Measurements from ENCODE around the gene SLC2A9. TPM values are rescaled to one million over a fixed set of nuclear protein-coding genes. Genes with fewer than 3 reads are reported as not detected.

The SLC2A9 gene
- total and polyA plus RNA-seq, 7 donors = 0.92 to 6.7 (median 5.2) TPM; not detected in 1

DNA sequence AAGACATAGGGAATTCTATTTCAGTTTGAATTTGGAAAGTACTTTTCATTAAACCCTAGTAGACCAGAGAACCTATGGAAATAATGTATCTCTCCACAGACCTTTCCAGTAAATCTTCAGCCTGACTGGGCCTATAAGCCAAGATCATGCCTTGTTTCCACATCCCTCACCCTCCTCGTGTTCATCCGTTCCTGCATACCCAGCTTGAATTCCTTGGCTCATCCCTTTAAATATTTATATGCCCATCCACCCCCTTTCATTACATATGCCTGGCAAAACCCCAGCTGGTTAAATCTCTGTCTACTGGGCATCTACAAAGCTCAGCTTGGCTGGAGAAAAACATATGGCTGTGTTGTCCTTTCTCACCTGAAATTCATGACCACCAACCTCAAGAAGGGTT is 32.4 kb downstream of the SLC2A9 start:
- H3K4me1 ChIP-seq = peaks cover 0 to 58% (median 32%) of the 10 kb centered on the region in 4 donors
- peak overlapping the region in 2 of 4 donors; percentile 37 to 44 for H3K27ac ChIP-seq
- TF ChIP-seq EP300 (IDR thresholded peaks at IDR 0.05) (no peak), POLR2AphosphoS5 (IDR thresholded peaks at IDR 0.05) (no peak), POLR2A (IDR thresholded peaks at IDR 0.05) (no peak)
- TF ChIP-seq, protein P1, sequence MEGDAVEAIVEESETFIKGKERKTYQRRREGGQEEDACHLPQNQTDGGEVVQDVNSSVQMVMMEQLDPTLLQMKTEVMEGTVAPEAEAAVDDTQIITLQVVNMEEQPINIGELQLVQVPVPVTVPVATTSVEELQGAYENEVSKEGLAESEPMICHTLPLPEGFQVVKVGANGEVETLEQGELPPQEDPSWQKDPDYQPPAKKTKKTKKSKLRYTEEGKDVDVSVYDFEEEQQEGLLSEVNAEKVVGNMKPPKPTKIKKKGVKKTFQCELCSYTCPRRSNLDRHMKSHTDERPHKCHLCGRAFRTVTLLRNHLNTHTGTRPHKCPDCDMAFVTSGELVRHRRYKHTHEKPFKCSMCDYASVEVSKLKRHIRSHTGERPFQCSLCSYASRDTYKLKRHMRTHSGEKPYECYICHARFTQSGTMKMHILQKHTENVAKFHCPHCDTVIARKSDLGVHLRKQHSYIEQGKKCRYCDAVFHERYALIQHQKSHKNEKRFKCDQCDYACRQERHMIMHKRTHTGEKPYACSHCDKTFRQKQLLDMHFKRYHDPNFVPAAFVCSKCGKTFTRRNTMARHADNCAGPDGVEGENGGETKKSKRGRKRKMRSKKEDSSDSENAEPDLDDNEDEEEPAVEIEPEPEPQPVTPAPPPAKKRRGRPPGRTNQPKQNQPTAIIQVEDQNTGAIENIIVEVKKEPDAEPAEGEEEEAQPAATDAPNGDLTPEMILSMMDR (IDR thresholded peaks at IDR 0.05) = no peak
- intact Hi-C loops (cut with DNase I) = no loop called here
- H3K36me3 ChIP-seq = no peaks in the 10 kb centered on the region
- no peak overlapping the region for H3K4me3 ChIP-seq
- DNase-seq = no peak
- no peaks in the 10 kb centered on the region for H3K27me3 ChIP-seq
- 71 to 79% methylated on average over 2 of the region's 2 CpGs for WGBS, 2 donors
- H3K9me3 ChIP-seq = no peaks in the 10 kb centered on the region

DNA sequence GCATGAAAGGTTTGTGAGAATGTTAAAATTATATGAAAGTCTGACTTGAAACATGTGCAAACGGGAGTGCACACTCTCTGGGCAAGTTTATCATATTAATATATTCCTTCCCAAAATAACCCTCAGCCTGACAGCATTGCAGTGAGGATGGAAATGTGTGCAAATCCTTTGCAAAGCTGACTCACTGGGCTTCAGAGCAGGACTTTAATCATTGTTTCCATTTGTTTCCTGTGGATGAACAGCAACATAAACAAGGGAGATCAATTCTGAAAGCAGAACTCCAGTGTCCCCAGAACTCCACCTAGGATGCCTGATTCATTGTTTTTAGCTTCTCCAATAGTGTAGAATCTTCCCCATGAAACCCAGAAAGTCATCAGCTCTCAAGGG is 32.9 kb downstream of the SLC2A9 start:
- Histone ChIP-seq H3K4me1 (peaks cover 0 to 58% (median 32%) of the 10 kb centered on the region in 4 donors), H3K27ac (peak overlapping the region in 2 of 4 donors; percentile 37 to 44), H3K9me3 (no peaks in the 10 kb centered on the region), H3K4me3 (no peak overlapping the region), H3K27me3 (no peaks in the 10 kb centered on the region), H3K36me3 (no peaks in the 10 kb centered on the region)
- no peak for DNase-seq
- WGBS, 2 donors = 65 to 74% methylated on average over 1 of the region's 1 CpG
- TF ChIP-seq POLR2AphosphoS5 (IDR thresholded peaks at IDR 0.05) (no peak), EP300 (IDR thresholded peaks at IDR 0.05) (no peak), POLR2A (IDR thresholded peaks at IDR 0.05) (no peak)
- TF ChIP-seq, protein P1 (IDR thresholded peaks at IDR 0.05) = no peak
- intact Hi-C loops (cut with DNase I) = no loop called here

DNA sequence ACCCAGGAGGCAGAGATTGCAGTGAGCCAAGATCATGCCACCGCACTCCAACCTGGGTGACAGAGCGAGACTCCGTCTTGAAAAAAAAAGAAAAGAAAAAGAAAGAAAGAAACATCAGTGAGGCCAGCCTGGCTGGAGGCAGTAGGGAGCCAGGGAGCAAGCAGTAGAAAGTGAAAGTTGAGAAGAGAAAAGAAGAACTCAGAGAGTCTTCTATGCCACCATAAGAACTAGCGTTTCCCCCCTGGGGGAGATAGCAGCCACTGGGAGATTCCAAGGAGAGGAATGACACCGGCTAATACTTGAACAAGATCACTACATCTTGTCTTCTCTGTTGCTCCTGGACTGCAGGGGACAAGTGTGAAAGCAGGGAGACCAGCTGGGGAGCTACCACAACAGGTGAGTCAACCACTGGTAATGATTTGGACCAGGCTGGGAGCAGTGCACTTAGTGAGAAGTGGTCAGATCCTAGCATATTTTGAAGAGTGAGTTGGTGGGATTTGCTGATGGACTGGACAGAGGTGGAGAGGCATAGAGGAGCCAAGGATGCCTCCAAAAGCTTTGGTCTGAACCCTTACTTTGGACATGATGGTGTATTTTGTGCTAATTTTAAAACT is 33.4 kb downstream of the SLC2A9 start:
- no peak for DNase-seq
- Histone ChIP-seq H3K36me3 (no peaks in the 10 kb centered on the region), H3K4me1 (peaks cover 0 to 58% (median 32%) of the 10 kb centered on the region in 4 donors), H3K9me3 (no peaks in the 10 kb centered on the region), H3K27ac (peak overlapping the region in 1 of 4 donors; percentile 44), H3K4me3 (no peak overlapping the region), H3K27me3 (no peaks in the 10 kb centered on the region)
- no peak for TF ChIP-seq EP300 (IDR thresholded peaks at IDR 0.05)
- TF ChIP-seq, protein P1 (IDR thresholded peaks at IDR 0.05) = no peak
- TF ChIP-seq POLR2AphosphoS5 (IDR thresholded peaks at IDR 0.05) = no peak
- no peak for TF ChIP-seq POLR2A (IDR thresholded peaks at IDR 0.05)
- 89 to 94% methylated on average over 5 of the region's 5 CpGs for WGBS, 2 donors
- intact Hi-C loops (cut with DNase I) = no loop called here

DNA sequence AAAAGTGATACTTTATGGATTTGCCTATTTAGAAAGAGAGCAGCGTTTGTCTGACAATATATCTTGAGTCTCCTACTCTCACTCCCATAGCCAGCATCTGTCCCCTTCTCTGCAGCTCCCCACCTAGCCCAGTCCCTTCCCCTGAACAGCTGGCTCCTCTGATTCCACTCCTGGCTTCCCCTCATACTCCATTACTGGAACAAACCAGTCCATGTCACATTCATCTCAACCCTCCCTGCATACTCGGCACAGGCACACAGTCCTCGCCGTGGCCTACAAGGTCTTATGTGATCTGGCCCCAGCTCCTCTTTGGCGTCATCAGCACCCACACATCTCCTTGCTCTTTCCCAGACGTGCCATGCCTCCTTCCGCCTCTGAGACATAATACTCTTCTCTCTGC is 36.7 kb downstream of the SLC2A9 start:
- WGBS, 2 donors = 96 to 98% methylated on average over 7 of the region's 7 CpGs
- intact Hi-C loops (cut with DNase I) = no loop called here
- DNase-seq = no peak

More for the DNA sequence above, 36.7 kb downstream of the SLC2A9 start:
- Histone ChIP-seq H3K27ac (no peak overlapping the region), H3K27me3 (no peaks in the 10 kb centered on the region), H3K4me3 (no peak overlapping the region), H3K4me1 (peaks cover 0 to 40% (median 22%) of the 10 kb centered on the region in 4 donors), H3K36me3 (peaks cover 0 to 3% (median 0%) of the 10 kb centered on the region in 4 donors), H3K9me3 (no peaks in the 10 kb centered on the region)
- TF ChIP-seq POLR2A (IDR thresholded peaks at IDR 0.05) (no peak), POLR2AphosphoS5 (IDR thresholded peaks at IDR 0.05) (no peak), EP300 (IDR thresholded peaks at IDR 0.05) (no peak)
- TF ChIP-seq, protein P1 (IDR thresholded peaks at IDR 0.05) = no peak
